ENCODE data around the gene CDC42EP1.

DNA sequence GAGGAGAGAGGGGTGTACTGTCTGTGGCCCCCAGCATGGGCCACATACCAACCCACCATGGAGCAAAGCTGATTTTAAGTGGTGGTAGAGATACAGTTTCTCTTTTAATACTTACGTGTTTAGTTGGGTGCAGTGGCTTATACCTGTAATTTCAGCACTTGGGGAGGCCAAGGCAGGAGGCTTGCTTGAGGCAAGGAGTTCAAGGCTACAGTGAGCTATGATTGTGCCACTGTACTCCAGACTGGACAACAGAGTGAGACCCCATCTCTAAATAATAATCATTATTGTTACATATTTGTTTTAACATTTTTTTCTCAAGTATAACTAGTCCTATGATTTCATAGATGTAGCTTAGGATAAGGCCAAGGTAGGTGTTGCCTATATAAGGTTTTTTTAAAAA is 57.2 kb downstream of the CDC42EP1 start:
- TF ChIP-seq TAF1 (IDR thresholded peaks at IDR 0.05; ENCODE audit: borderline replicate concordance, insufficient read depth, low read length) (no peak), POLR2AphosphoS5 (IDR thresholded peaks at IDR 0.05; ENCODE audit: low read depth, low read length) (no peak)
